Right lobe of liver (tissue), 6 donors: ENCODE measurements around the gene EPHB1. TPM values are rescaled to one million over a fixed set of nuclear protein-coding genes. Genes with fewer than 3 reads are reported as not detected.

Experiments used
- ATAC-seq, 4 donors: fragments of 200-7000 bp; cut with Tn5 transposase; one replicate each; pipeline ENCODE4 v1.9.1; 2020; ENCODE audit warnings: mild to moderate bottlenecking in 4 of 4, moderate library complexity in 4 of 4
- DNase-seq, 3 donors: peaks; one replicate each; pipeline ENCODE4 v3.0.0-alpha.2; 2020
- H3K27ac ChIP-seq, 3 donors: fragments of 200-600 bp; one replicate each; pipeline ENCODE4 v1.8.0; 2022
- H3K27me3 ChIP-seq, 2 donors: fragments of 200-600 bp; one replicate each; pipeline ENCODE4 v1.8.0; 2022
- H3K36me3 ChIP-seq, 4 donors: fragments of 200-600 bp; sonication (generic) in 1 of 4; one replicate each; pipeline versions ENCODE4 v1.5.1 to v1.8.0; 2017 to 2022; ENCODE audit warnings: control low read depth in 1 of 4
- H3K4me1 ChIP-seq, 4 donors: fragments of 200-600 bp; sonication (generic) in 1 of 4; one replicate each; pipeline versions ENCODE4 v1.5.1 to v1.8.0; 2017 to 2022; ENCODE audit warnings: control low read depth in 1 of 4
- H3K4me3 ChIP-seq, 3 donors: fragments of 200-600 bp; one replicate each; pipeline ENCODE4 v1.8.0; 2022
- H3K9me3 ChIP-seq, 4 donors: fragments of 200-600 bp; sonication (generic) in 1 of 4; one replicate each; pipeline versions ENCODE4 v1.5.1 to v1.8.0; 2017 to 2022; ENCODE audit warnings: control low read depth in 1 of 4
- POLR2A ChIP-seq: fragments of 450-650 bp; IDR thresholded peaks from one replicate; pipeline ENCODE4 v1.6.1; 2017; ENCODE audit warnings: antibody characterized with exemption, mild to moderate bottlenecking
- WGBS: methylation state at CpG from one replicate; pipeline ENCODE4 v1.1.6; 2018; ENCODE audit warnings: low coverage, low lambda C conversion rate; ENCODE audit not compliant: insufficient coverage; ENCODE audit errors: missing lambda C conversion rate; 5-methylcytosine and 5-hydroxymethylcytosine counted together
- intact Hi-C, 2 donors: fragments of 100-400 bp; cut with DNase I; formaldehyde crosslinking; loops; one replicate each; pipeline versions ENCODE4 v1.11.2 to v1.14.1; 2022
- total RNA-seq, 6 experiments: library from RNA; depleted of rRNA in 2 of 6; stranded (reverse); fragments of >200 nt in 2 of 6; fragmentation: NEBNext Ultra II Directional in 3 of 6; extraction: Animal tissue kit (Norgen Biotek cat#: 25700) in 3 of 6; gene quantifications; one replicate each; pipeline versions ENCODE4 v1.1.0 to v1.2.4, GENCODE V29; 2016 to 2023
- TF ChIP-seq, protein P1 (sequence below), 4 donors: fragments of 200-600 bp in 3 of 4; fragments of 450-650 bp in 1 of 4; IDR thresholded peaks; one replicate each; pipeline versions ENCODE4 v1.5.1 to v1.8.0; 2016 to 2022; ENCODE audit warnings: antibody characterized with exemption in 4 of 4, mild to moderate bottlenecking in 2 of 4
- donor health status: DM: no; HTN: yes; CAD: no.
- donor health status: DM: no; HTN: no; CAD: no.
- donor health status: DM: no; HTN: no; CAD: no.
- donor health status: DM: no; HTN: yes; CAD: no.
- donor health status: DM: no; HTN: yes; CAD: no.

EPHB1 gene
- total RNA-seq, 6 experiments from 2014 or later = 0.63 to 10.9 (median 1.8) TPM

GRCh38 chr3:134972836-134973455 lies 177.9 kb downstream of the EPHB1 start:
- intact Hi-C loops = no loop called here
- H3K27me3 ChIP-seq = no peaks in the 10 kb centered on the region
- ATAC-seq = no peak
- no peaks in the 10 kb centered on the region for H3K36me3 ChIP-seq
- no peak overlapping the region for H3K4me3 ChIP-seq
- H3K27ac ChIP-seq = no peak overlapping the region
- no peak for TF ChIP-seq POLR2A
- TF ChIP-seq, protein P1, sequence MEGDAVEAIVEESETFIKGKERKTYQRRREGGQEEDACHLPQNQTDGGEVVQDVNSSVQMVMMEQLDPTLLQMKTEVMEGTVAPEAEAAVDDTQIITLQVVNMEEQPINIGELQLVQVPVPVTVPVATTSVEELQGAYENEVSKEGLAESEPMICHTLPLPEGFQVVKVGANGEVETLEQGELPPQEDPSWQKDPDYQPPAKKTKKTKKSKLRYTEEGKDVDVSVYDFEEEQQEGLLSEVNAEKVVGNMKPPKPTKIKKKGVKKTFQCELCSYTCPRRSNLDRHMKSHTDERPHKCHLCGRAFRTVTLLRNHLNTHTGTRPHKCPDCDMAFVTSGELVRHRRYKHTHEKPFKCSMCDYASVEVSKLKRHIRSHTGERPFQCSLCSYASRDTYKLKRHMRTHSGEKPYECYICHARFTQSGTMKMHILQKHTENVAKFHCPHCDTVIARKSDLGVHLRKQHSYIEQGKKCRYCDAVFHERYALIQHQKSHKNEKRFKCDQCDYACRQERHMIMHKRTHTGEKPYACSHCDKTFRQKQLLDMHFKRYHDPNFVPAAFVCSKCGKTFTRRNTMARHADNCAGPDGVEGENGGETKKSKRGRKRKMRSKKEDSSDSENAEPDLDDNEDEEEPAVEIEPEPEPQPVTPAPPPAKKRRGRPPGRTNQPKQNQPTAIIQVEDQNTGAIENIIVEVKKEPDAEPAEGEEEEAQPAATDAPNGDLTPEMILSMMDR (IDR thresholded peaks at IDR 0.05) = no peak
- H3K4me1 ChIP-seq = no peaks in the 10 kb centered on the region
- DNase-seq = no peak
- H3K9me3 ChIP-seq = no peaks in the 10 kb centered on the region
- 71% methylated on average over 1 of the region's 2 CpGs for WGBS

- Histone ChIP-seq H3K36me3 (no peaks in the 10 kb centered on the region), H3K4me3 (no peak overlapping the region), H3K9me3 (no peaks in the 10 kb centered on the region), H3K27ac (no peak overlapping the region), H3K27me3 (no peaks in the 10 kb centered on the region), H3K4me1 (no peaks in the 10 kb centered on the region)
- intact Hi-C loops = no loop called here
- DNase-seq (no peak), ATAC-seq (no peak)
- 16% methylated on average over 3 of the region's 3 CpGs for WGBS
- TF ChIP-seq, protein P1 (IDR thresholded peaks at IDR 0.05) = no peak
- no peak for TF ChIP-seq POLR2A
Observed at GRCh38 chr3:134974624-134975023, 179.6 kb downstream of the EPHB1 start.

- Histone ChIP-seq H3K9me3 (no peaks in the 10 kb centered on the region), H3K4me1 (no peaks in the 10 kb centered on the region), H3K36me3 (no peaks in the 10 kb centered on the region), H3K27me3 (no peaks in the 10 kb centered on the region), H3K4me3 (no peak overlapping the region), H3K27ac (no peak overlapping the region)
- TF ChIP-seq POLR2A = no peak
- TF ChIP-seq, protein P1 (IDR thresholded peaks at IDR 0.05) = no peak
- no peak for ATAC-seq
- WGBS = 63% methylated on average over 1 of the region's 3 CpGs
- intact Hi-C loops = no loop called here
- DNase-seq = no peak
Observed at GRCh38 chr3:134976948-134977347, 181.9 kb downstream of the EPHB1 start.

- no peaks in the 10 kb centered on the region for H3K9me3 ChIP-seq
- DNase-seq (no peak), ATAC-seq (no peak)
- H3K27ac ChIP-seq = no peak overlapping the region
- 100% methylated on average over 1 of the region's 1 CpG for WGBS
- no peaks in the 10 kb centered on the region for H3K4me1 ChIP-seq
- intact Hi-C loops = no loop called here
- TF ChIP-seq, protein P1 (IDR thresholded peaks at IDR 0.05) = no peak
- no peak for TF ChIP-seq POLR2A
- H3K4me3 ChIP-seq = no peak overlapping the region
- H3K36me3 ChIP-seq = no peaks in the 10 kb centered on the region
- H3K27me3 ChIP-seq = no peaks in the 10 kb centered on the region
Observed at GRCh38 chr3:134978658-134979057, 183.6 kb downstream of the EPHB1 start.
